ENCODE results near the gene TMEM51.

Gene TMEM51

GRCh38 chr1:15186073-15186845 lies 32.7 kb downstream of the TMEM51 start:
- TF ChIP-seq CTCF (IDR thresholded peaks at IDR 0.05; ENCODE audit: low read depth, low read length) = no peak
- no peak overlapping the region for H3K4me3 ChIP-seq (ENCODE audit: low read depth, low read length)

- no peak for TF ChIP-seq CTCF (IDR thresholded peaks at IDR 0.05; ENCODE audit: low read depth, low read length)
- no peak overlapping the region for H3K4me3 ChIP-seq (ENCODE audit: low read depth, low read length)
Observed at GRCh38 chr1:15186846-15187151, 33.3 kb downstream of the TMEM51 start.

DNA sequence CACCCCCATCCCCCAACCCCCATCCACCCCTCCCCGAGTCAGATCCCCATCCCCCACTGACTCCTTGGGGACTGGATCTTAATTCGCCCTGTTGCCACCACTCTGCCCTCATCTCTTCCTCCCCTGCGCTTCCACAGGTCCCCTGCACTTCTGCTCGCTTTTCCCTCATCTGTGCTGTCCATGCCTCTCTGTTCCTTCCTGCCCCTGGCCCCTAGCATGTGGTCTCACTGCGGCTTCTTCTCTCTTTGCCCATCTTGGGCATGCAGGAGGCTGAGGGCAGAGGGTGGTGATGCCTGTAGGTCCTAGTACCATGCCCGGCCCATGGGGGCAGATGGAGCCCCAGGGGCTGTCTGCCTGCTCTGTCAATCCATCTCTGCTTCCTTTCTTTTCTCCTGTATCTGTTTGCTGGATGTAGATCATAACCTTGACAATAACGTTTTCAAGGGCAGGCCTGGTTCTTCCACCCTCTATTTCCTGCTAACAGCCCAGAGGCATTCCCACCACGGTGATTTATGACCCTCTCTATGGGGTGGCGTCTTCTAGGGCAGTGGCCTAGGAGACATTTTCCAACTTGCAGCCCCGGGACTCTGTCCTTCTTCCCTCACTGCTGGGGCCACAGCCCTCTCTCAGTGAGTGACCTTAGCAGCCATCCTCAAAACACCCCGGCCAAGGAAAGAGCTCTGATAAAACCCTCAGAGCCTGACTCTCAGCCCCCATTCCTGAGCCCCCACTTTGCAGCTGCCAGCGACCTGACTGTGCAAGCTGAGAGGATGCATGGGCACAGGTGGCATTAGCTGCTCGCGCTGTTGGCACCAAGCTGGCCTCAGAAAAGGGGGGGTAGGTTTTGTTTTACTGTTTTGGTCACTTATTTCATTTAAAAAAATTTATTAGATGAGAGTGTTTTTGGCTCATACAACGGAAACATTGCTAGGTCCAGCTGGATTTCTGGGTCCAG lies 33.9 kb downstream of the TMEM51 start:
- no peak for TF ChIP-seq CTCF (IDR thresholded peaks at IDR 0.05; ENCODE audit: low read depth, low read length)

DNA sequence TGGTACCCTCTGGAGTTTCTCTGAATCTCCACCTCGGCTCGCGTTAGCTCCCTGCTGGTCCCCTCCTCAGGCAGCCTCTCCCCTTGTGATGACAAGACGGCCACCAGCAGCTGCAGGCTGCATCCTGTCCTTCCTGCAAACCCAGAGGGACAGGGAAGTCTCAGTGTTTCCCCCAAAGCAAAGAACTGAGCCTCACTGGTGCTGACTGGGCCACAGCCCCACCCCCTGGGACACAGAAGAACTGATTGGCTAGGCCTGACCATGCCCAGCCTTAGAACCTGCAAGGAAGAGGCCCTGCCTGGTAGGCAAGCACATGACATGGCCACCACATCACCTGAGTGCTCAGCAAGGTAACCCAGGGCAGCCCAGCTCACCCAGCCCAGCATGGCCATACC lies 34.6 kb downstream of the TMEM51 start:
- no peak for TF ChIP-seq CTCF (IDR thresholded peaks at IDR 0.05; ENCODE audit: low read depth, low read length)
- no peak overlapping the region for H3K4me3 ChIP-seq (ENCODE audit: low read depth, low read length)

More for the DNA sequence above, 33.9 kb downstream of the TMEM51 start:
- H3K4me3 ChIP-seq (ENCODE audit: low read depth, low read length) = no peak overlapping the region

GRCh38 chr1:15188678-15189077 lies 35.1 kb downstream of the TMEM51 start:
- H3K4me3 ChIP-seq (ENCODE audit: low read depth, low read length) = no peak overlapping the region
- no peak for TF ChIP-seq CTCF (IDR thresholded peaks at IDR 0.05; ENCODE audit: low read depth, low read length)

DNA sequence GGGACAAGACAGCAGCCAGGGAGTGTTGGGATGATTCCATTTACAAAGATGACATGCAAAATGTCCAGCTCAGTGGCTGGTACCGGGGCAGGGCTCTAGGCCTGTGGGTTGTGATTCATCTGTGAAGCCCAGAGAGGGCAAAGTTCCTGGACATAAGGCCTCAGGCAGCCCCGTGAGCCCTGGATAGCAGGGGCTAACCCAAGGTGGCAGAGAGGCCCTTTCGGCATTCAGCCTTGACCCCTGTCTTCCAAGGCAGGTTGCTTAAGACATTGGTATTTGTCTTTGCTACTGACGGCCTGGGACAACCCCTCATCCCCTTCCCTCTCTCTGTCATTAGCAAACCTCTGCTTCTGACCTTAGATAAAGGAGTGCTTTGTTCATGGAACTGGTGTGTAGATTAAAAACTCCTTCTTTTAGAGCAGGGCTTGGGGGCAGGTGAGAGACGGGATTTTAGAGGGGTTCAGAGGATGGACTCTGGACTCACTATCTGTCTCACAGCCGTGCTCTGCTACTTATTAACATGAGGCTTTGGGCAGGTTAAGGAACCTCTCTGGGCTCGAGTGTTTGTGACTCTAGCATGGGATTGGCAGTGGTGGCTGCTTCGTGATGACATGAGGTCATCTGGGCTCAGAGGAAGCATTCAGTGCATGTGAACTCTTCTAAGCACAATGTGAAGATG lies 36.3 kb downstream of the TMEM51 start:
- H3K4me3 ChIP-seq (ENCODE audit: low read depth, low read length) = no peak overlapping the region
- no peak for TF ChIP-seq CTCF (IDR thresholded peaks at IDR 0.05; ENCODE audit: low read depth, low read length)

All from WI38 (cell line).